ES-I3 (cell line): ENCODE data around the gene ISCA2.

Experiments used
- H3K36me3 ChIP-seq: 2 replicates; pipeline ENCODE4 v1.6.1; 2013; ENCODE audit warnings: mild to moderate bottlenecking, low read length, control low read depth, moderate library complexity; ENCODE audit not compliant: insufficient read depth
- H3K4me1 ChIP-seq: 2 replicates; pipeline ENCODE4 v1.6.1; 2013; ENCODE audit warnings: mild to moderate bottlenecking, control low read depth, low read length; ENCODE audit not compliant: insufficient read depth
- H3K9ac ChIP-seq: 2 replicates; pipeline ENCODE4 v1.6.1; 2013; ENCODE audit warnings: low read depth, mild to moderate bottlenecking, low read length, moderate library complexity
- H3K9me3 ChIP-seq: 2 replicates; pipeline ENCODE4 v1.6.1; 2013; ENCODE audit warnings: mild to moderate bottlenecking, low read length, moderate library complexity; ENCODE audit not compliant: control insufficient read depth, insufficient read depth

ISCA2 gene

DNA sequence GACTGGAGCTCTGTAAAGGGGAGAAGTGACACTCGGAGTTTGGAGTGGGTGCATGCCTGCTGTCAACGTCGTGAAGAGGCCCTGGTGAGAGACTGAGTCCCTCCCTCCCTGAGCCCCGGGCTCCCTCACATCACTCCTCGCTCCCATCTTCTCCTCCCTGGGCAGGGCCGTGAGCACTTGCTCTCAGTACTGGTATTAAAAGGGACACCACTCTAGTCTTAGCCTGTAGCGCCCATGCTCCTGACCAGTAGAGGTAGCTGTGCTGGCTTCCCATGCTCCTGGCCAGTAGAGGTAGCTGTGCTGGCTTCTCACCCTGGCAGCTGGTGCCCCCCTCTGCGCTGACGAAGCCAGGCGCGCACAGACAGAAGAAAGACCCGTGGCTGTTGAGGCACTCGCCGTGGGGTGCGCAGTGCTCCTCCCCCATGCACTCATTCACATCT is 14.7 kb downstream of the ISCA2 start:
- no peaks in the 10 kb centered on the region for H3K36me3 ChIP-seq
- peaks cover 10% of the 10 kb centered on the region; the same call in 1 of the 2 replicates for H3K4me1 ChIP-seq

DNA sequence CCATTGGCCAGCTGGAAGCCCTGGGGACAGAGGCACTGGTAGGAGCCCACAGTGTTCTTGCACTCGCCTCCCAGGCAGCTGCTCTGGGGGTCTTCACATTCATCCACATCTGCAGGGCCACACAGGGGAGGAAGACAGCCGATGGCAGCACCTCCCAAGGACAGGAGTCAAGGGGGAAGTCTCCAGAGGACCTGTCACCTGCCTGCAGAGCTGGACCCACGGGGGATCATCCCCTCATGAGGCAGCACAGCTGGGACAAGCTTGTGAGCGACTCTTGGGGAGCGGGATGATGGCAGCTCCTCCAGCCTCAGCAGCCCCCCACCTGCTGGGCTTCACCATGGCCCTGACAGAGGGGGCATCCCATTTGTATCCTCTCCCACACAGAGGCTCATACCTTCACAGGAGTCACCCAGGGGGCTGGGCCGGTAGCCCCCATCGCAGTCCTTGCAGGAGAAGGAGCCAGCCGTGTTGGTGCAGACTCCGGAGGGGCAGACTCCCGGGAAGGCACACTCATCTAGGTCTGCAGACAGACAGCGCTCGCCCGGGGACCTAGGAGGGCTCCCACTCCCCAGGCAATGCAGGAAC is 15.4 kb downstream of the ISCA2 start:
- H3K9ac ChIP-seq: no peak overlapping the region
- H3K9me3 ChIP-seq: no peaks in the 10 kb centered on the region
- peaks cover 10% of the 10 kb centered on the region; the same call in 1 of the 2 replicates for H3K4me1 ChIP-seq
- no peaks in the 10 kb centered on the region for H3K36me3 ChIP-seq

More for the DNA sequence above, 14.7 kb downstream of the ISCA2 start:
- Histone ChIP-seq H3K9ac (no peak overlapping the region), H3K9me3 (no peaks in the 10 kb centered on the region)

DNA sequence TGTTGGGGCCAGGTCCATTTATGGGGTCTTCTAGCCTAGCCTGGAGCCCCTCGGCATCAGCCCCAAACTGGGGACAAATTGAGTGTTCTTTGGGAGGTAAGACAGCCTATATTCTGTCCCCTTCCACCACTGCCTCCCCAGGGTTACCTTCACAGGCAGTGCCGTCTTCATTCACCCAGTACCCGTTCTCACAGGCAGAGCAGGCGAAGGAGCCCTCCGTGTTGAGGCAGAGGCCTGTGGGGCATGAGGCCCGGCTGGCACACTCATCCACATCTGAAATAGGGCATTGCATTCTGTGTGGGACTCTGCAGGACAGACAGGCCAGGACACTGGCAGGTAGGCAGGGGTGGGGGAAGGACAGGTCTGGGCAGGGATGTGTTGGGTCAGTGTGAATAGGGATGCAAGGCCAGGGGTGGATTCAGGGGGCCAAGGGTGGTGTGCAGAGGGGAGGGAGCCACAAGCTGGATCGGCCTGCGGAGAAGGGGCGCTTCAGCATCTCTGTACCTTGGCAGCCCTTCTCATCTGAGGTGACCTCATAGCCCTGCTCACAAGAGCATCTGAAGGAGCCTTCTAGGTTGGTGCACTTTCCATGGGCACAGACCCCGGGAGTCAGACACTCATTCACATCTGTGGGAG is 16.1 kb downstream of the ISCA2 start:
- H3K4me1 ChIP-seq: peaks cover 12% of the 10 kb centered on the region; the same call in 1 of the 2 replicates
- no peaks in the 10 kb centered on the region for H3K36me3 ChIP-seq
- no peak overlapping the region for H3K9ac ChIP-seq
- H3K9me3 ChIP-seq: no peaks in the 10 kb centered on the region

DNA sequence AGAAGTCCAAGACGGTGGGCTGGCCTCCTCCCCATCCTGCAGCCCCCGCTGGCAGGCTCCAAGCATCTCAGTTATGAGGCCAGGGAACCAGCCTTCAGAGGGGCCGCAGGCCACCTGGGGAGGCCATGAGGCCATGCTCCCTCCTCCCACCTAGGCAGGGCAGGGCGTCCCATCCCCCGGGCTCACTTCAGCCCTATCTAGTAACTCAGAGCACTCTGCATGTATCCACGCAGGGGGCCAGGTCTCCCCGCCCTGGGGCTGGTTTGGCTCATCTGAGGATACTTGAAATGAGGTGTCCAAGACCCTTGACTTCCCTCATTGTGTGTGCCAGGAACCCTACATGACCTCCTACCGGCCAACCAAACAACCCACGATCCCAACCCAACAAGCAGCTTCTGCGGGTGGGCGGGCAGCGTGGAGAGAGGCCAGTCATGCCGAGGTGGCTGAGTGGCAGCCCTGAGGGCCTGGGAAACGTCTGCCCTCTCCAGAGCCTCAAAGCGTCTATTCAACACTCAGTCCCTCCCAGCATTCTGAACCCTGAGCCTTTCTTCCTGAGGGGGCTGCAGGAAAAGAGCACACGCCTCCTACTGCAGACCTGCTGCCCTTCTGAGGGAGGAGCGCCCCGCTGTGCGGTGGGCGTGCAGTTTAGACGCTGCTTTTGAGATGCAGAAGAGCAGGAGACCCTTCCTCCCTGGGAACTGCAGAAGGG is 16.8 kb downstream of the ISCA2 start:
- H3K4me1 ChIP-seq: peaks cover 12% of the 10 kb centered on the region; the same call in 1 of the 2 replicates
- no peak overlapping the region for H3K9ac ChIP-seq
- H3K36me3 ChIP-seq: no peaks in the 10 kb centered on the region
- no peaks in the 10 kb centered on the region for H3K9me3 ChIP-seq

DNA sequence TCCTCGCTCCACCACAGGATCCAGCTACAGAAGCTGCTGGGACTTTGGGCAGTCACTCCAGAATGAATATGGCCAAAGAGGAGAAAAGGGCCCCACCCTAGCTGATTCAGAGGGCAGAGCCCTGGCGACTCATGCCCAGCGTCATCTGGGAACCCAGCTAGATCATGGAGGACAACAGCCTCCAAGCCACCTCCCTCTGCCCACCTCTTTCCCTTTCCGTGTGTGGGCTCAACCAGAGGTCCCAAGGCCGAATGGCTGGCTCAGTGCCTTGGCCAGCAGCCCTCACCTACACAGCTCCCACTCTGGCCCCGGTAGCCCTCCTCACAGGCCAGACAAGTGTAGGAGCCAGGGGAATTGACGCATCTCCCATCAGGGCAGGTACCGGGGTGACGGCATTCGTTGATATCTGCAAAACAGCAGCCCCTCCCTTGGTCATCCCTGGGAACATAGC is 17.4 kb downstream of the ISCA2 start:
- no peaks in the 10 kb centered on the region for H3K36me3 ChIP-seq
- H3K9ac ChIP-seq: no peak overlapping the region
- H3K4me1 ChIP-seq: peaks cover 12% of the 10 kb centered on the region; the same call in 1 of the 2 replicates
- H3K9me3 ChIP-seq: no peaks in the 10 kb centered on the region

DNA sequence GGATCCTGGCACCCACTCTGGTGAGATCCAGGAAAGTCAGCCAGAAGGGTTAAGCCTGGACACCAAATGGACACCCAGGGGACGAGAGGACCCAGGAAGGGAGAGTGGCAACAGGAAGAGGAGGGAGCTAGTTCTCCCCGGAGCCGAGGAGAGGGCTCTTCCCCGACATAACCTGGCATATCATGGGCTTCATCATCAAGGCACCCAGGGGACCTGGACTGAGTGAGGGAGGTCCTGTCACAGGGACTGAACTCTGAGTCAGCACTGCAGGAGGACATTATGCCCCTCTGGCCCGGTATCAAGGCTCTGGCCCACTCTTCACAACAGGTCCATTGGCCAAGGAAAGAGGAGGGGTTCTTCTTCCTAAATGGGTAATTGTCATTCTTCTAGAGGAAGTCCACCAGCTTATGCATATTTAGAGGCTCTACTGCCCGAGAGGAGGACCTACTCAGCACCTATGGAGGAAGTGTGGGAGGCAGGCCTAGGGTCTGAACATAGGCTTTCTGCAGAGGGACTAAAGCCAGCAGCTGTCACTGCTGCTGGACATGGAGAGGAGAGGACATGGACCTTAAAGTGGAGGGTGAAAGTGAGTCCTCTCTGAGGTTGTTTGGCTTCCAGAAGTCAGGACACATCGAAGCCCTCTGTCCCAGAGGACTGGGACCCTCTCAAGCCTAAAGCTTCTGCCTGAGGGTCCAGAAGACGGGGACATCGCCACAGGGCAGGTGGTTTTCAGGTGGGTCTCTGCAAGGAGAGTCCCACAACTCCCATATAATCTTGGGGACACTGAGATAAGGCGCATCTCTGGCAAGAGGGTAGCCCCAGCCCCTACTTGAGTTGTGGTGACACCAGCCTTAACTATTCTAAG is 18.6 kb downstream of the ISCA2 start:
- Histone ChIP-seq H3K4me1 (peaks cover 20% of the 10 kb centered on the region), H3K9me3 (no peaks in the 10 kb centered on the region), H3K9ac (no peak overlapping the region), H3K36me3 (no peaks in the 10 kb centered on the region)

DNA sequence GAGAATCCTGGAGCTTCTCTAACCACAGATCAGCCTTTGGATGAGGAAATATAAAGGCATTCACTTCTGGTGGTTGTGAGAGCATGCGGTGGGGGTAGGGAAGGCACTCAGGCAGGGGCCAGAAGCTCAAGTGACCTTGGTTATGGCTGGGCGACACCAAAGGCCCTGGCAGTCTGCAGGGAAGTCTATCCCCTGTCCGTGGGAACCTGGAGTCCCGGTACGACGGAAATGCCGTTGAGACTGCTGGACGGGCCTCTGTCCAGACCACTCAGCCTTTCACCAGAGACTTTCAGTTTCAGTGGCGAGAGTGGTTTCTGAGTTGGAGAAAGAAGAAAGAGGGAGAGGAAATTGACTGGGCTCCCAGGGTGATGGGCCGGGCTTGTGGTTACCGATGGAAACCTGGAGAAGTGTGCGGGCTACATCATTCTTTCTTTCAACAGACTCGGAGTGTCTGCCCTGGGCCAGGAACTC is 20.9 kb downstream of the ISCA2 start:
- no peaks in the 10 kb centered on the region for H3K36me3 ChIP-seq
- H3K4me1 ChIP-seq: peaks cover 15% of the 10 kb centered on the region
- H3K9ac ChIP-seq: no peak overlapping the region
- H3K9me3 ChIP-seq: no peaks in the 10 kb centered on the region

DNA sequence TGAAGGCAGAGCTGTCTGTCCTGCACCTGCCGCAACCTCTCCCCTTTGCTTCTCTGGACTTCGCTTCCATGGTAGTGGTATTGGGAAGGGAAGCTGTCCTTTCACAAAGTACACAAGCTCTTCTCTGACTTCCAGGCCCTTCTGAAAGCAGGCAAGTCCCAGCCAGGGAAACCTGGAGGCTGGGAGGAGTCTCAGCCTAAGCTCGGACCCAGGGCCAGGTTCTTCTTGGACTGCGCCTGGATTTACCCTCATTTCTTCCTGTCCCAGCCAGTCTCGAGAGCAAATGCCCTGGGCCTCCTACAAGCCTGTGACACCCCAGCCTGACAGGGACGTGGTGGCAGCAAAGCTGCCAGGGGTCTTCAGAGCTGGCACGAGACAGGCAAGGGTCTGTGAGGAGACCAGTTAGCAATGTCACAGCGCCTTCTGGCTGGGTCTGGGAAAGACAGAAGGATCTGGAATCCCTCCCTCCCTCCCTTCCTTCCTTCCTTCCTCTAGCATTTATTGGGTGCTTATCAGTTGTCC is 22.4 kb downstream of the ISCA2 start:
- Histone ChIP-seq H3K4me1 (peaks cover 11% of the 10 kb centered on the region), H3K9me3 (no peaks in the 10 kb centered on the region), H3K9ac (no peak overlapping the region), H3K36me3 (no peaks in the 10 kb centered on the region)

DNA sequence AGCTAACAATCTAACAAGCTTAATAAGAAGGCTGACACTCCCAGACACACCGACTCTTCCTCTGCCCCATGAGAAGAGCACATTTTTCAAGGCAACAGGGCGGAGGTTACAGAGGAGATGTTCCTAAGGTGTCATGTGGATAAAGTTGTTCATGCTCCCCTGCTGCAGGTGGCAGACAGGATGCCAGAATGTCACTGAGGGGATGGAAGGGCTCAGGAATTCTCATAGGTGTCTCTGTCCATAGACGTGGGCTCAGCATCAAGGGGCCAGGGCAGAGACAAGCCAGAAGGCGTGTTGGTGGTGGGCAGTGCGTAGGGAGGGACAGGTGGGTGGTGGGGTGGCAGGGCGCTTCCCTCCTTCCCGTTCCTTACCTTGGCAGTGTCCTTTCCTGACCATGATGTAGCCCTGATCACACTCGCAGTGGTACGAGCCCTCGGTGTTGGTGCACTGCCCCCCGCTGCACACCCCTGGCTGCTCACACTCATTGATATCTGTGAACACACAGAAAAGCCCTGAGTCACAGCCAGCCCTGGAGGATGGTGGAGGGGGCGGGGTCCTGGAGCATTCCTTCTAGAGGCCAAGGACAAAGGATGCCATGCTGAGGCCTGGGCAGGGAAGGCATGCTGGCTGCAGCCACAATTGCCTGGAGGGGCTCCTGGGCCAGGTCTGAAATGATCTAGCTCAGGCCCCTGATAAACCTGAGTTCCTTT is 23.0 kb downstream of the ISCA2 start:
- Histone ChIP-seq H3K36me3 (no peaks in the 10 kb centered on the region), H3K4me1 (peaks cover 10% of the 10 kb centered on the region), H3K9me3 (no peaks in the 10 kb centered on the region), H3K9ac (no peak overlapping the region)

DNA sequence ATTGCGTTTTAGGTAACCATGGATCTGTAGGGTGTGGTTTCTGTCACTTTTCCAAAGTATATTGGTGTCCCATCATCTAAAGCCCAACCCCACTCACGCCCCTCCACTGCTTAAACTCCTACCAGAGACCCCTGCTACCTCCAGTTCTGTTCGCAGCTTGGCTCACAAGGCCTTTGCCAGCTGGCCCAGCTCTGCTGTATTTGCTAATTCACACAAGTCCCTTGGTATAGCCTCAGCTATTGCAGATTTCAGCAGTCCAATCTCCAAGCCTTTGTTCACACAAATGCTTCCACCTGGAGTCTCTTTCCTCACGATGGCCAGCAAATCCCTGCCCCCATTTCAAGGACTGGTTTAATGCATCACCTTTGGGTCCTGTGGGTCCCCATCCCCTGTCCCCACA is 24.2 kb downstream of the ISCA2 start:
- Histone ChIP-seq H3K9ac (no peak overlapping the region), H3K9me3 (no peaks in the 10 kb centered on the region), H3K4me1 (peaks cover 10% of the 10 kb centered on the region), H3K36me3 (no peaks in the 10 kb centered on the region)

DNA sequence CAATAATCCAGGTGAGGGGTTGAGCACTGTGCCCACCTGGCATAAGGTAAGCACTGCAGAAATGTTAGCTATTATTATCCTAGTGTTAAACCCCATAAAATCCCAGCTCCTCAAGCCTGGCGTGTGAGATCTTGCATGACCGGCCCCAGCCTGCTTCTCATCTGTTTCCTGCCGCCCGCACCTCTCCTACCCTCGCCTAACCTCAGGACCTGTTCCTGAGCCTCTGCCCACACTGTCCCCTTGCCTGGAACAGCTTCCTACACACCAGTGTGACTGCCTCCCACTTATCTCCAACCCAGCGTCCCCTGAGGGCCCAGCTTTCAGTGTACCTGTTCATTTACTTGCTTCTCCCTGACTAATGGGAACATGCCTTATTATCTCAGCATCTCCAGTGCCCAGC is 24.7 kb downstream of the ISCA2 start:
- H3K9me3 ChIP-seq: no peaks in the 10 kb centered on the region
- H3K36me3 ChIP-seq: no peaks in the 10 kb centered on the region
- peaks cover 10% of the 10 kb centered on the region for H3K4me1 ChIP-seq
- no peak overlapping the region for H3K9ac ChIP-seq

DNA sequence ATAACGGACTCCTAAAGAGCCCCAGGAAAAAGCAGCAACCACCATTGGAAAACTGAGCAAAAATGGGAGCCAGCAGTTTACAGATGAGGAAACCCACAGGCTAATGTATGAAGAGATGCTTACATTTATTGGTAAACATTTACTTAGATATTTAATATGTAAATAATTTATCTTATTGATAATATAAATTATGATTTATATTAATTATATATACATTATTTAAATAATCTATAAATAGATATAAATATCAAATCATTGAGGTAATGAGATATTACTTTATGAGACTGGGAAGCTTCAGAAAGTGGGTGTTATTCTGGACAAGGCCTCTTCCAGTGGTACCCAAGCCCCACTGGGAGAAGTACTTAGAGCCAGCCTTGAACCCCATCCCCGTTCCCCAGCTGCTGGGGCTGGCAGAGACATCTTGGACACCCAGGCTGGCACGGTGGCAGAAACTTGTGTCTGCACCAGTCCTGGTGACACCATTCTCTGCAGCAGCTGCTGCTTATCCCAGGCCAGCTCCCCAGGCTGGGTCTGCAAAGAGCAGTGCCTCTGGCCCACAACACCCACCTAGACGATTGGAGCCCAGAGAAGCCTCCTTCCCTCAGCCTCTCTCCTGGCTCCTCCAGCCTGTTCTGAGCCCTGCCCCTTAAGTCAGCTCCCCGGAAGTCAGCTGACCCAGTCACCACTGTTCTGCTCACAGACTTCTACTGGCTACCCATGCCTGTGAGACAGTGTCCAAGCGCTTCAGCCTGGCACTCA is 25.9 kb downstream of the ISCA2 start:
- Histone ChIP-seq H3K9me3 (no peaks in the 10 kb centered on the region), H3K4me1 (peaks cover 8% of the 10 kb centered on the region), H3K9ac (no peak overlapping the region), H3K36me3 (no peaks in the 10 kb centered on the region)

DNA sequence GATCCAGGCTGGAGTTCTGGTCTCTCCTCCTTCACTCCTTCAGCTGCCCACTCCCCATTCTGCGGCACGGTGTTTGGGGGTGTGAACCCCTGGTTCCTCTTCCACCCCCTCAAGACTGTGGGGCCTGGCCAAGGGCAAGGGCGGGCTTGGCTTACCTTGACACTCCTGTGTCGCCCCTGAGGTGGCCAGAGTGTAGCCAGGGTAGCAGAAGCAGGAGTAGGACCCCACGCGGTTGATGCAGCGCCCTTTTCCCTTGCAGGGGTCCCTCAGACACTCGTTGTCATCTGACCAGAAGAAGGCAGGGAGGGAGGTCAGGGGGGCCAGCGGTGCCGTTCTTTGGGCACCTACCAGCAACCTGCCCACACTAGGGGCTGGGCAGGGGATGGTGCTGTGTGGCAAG is 28.2 kb downstream of the ISCA2 start:
- H3K4me1 ChIP-seq: peaks cover 7% of the 10 kb centered on the region
- no peaks in the 10 kb centered on the region for H3K9me3 ChIP-seq
- H3K36me3 ChIP-seq: no peaks in the 10 kb centered on the region
- no peak overlapping the region for H3K9ac ChIP-seq
